Amniotic epithelial cell (primary cell): Measurements from ENCODE around the gene LRRC49.
"Not testable (repeated sequence)": the region's sequence is repeated elsewhere in the genome, so short reads cannot be mapped to it uniquely, and the experiment has no call there.

Source experiments
- DNase-seq: peaks from one replicate; pipeline ENCODE4 v3.0.0-alpha.2; 2010; ENCODE audit warnings: low read depth

Gene LRRC49

GRCh38 chr15:70892002-70892911, at the start of gene LRRC49, which contains the start of gene THAP10:
Gene LRRC49 (plus strand): TSS chr15:70892826. CDS start chr15:70892895, 69 bp downstream.
Gene THAP10 (minus strand): TSS chr15:70892433. CDS start chr15:70892272, 161 bp downstream.
- DNase-seq: peak; percentile 92

DNA sequence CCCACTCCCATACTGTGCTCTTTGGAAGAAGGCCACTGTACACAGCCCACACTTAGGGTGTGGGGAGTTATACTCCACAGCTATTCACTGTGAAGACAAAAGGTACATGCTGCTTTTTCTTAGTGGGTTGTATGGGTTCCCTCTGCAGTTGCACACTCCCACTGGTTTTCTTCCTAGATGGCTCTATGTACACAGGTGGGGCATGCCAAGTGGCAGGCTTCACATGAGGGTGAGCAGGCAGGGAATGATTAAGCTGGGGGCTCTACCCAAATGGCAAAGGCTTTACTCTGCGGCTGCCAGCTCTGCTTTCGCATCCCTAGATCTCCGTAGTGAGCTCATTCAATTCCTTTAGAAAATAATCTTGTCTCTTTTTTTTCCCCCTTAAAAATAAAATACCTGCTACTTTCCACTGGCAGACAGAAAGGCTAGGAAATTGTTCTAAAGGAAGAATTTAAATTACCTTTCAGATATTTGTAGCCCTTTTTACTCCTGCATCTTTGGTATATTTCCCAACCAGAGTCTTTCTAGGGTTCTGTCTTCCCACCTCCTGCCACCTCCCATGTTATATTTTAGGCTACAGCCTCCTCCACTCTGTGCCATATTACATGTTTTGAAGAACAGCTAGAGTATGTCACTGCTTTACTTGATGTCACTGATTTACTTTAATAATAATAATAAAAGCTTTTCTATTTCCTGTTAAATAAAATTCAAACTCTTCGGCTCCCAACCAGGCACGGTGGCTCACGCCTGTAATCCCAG, 46.8 kb upstream of the LRRC49 start:
- DNase-seq: no peak

DNA sequence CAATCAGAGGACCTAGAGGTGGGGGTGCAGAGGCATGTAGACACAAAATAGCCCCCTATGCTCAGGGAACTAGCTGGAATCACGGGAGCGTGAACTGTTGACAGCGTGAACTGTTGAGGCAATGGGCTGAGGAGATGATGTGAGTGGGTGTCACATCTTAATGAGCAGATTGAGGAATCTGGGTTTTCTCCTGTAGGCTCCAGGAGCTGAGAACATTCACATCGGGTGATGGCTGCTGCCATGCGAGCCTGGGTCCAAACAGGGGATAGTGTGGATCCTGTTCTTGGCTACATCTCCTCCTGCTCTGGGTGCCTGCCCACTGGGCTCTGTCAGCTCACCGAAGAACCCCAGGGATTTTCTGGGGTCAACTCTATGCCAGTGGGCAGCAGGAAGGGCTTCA, 40.7 kb upstream of the LRRC49 start:
- DNase-seq: no peak

DNA sequence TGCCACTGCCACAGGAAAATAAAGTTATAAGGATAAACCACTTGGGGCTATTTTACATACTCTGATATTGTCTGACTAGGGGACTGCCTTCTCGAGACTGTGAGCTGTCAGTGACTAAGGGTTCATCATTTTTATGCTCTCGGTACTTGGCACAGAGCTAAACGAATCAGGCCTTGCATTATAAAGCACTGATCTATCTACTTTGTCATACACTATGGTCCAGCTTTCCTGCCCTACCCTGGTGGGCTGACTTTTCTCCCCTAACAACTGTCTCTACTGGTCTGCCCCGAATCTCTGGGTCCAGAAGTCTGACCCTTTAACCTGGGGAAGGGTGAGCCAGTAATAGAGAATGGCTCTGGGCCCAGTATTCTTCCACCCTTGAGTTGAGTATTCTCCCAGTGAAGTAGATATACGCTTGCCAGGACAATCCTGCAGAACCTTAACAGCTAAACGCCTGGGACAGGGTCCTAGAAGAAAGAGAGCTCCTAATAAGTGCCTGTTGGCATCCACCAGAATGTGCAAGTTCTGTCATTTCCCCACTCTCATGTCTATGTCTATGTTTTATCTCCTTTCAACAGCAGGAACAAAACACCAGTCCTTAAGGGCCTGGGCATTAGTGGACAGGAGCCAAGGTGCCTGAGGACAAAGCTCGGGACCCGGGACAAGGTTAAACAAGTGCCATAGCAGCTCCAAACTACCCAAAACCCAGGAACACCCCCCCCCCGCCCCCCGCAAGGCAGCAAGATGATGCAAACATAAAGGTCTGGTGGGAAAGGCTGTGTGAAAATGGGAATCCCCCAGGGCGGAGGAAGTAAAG, 39.9 kb upstream of the LRRC49 start:
- peak; percentile 63 for DNase-seq

DNA sequence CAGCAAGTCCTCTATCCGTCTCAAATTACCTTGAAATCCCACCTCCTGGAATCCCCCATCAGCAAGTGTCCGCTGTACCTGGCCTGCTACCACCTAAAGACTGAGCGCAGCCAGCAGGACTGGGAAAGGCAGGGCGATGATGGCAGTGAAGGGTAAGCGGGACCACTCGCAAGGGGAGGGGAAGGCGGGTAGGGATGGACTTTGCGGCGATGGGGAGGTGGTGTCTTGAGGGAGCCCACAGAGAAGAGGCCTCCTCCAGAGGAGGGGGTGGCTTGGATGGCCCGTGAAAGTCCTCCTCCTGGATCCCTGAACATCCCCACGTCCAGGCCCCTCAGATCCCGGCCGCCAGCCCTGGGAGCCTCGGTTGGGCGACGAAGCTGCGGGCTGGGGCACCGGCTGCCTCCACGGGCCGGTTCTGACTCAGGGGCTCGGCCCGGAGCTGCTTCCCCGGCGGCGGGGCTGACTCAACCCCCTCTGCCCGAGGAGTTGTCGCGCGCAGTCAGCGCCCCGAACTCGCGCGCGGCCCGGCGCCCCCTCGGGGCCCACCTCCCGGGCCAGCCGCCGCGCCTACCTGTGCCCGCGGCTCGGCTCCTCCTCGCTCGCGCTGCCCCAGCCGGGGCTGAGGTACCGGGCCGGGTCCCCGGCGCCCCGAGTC, 39.2 kb upstream of the LRRC49 start:
- DNase-seq: peak; percentile 55

- no peak for DNase-seq
Measured at GRCh38 chr15:70853973-70854665, 38.5 kb upstream of the LRRC49 start, which contains the start of gene LARP6. Gene LARP6 (minus strand): TSS chr15:70854157. CDS start chr15:70854088, 69 bp downstream.

DNA sequence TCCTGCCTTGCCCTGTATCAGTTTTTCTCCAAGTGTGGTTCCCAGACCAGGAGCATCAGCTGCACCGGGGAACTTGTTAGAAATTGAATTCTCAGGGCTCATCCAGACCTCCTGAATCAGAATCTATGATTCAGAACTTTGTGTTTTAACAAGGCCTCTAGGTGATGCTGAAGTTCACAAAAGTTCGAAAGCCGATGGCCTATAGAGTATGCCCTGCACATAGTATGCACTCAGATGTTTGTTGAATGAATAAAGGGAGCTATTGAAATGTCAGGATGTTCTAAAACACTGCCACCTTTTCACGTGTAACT, 38.0 kb upstream of the LRRC49 start:
- DNase-seq: peak; percentile 66

GRCh38 chr15:70855764-70856163, 36.9 kb upstream of the LRRC49 start:
- no peak for DNase-seq

- peak; percentile 57 for DNase-seq
Measured at GRCh38 chr15:70856177-70856883, 36.3 kb upstream of the LRRC49 start.

DNA sequence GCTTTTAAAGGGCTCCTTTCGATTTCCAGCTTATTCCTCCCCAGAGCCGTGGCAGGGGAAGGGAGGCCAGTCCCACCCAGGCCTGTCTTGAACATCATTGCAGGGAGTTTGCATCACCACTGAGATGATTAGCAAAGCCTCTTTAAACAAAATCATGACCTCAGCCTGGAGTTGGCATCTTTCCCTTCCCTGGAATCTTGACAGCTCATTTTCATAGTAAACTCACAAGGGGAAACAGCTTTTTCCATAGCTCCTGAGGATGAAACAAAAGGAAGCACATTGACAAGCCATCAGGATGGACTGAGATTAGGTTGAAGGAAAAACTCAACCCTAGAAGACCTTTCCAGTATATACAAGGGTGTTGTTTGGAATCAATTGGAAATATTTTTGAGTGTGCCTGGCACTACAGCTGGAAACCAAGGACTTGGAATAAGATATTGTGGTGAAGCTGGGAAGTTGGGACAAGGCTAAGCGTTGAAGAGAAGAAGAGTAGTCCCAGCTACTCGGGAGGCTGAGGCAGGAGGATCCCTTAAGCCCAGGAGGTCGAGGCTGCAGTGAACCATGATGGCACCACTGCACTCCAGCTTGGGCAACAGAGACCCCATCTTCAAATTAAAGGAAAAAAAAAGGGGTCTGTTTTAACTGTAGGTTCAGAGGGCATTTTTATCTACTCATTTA, 35.6 kb upstream of the LRRC49 start:
- DNase-seq: peak; percentile 99

DNA sequence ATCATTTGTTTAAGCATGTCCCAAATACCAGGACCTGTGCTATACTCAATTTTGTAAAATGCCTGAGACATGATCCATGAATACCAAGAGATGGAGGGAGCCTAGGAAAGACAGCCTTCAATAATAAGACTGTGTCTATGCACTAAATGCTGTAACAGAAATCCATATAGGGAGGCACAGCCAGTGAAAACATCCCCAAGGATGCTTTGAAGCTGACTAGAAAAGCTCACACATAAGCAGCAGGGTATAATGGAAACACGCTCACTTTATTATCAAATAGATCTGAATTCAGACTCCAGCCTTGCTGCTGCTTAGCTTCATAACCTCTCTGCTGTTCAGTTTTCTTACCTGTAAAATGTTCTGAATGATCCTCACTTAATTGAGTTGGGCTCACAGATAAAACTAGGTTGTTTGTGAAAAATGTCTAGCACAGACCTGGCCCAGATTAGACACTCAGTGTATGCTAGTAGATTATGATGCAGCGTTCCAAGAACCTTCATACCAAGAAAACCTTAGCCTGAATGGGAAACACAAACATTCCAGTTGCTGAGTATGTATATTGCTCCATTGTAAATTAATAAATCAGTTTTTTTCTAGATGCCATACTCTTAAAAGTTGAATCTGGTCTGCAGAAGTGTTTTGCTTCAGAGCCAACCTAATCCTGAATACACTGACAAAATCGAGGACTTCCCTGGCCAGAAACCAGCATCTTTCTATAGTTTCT, 34.9 kb upstream of the LRRC49 start:
- DNase-seq: peak; percentile 76

- not testable (repeated sequence) for DNase-seq
Measured at GRCh38 chr15:70858614-70859321, 33.9 kb upstream of the LRRC49 start.

GRCh38 chr15:70859322-70859908, 33.2 kb upstream of the LRRC49 start:
- DNase-seq: no peak

DNA sequence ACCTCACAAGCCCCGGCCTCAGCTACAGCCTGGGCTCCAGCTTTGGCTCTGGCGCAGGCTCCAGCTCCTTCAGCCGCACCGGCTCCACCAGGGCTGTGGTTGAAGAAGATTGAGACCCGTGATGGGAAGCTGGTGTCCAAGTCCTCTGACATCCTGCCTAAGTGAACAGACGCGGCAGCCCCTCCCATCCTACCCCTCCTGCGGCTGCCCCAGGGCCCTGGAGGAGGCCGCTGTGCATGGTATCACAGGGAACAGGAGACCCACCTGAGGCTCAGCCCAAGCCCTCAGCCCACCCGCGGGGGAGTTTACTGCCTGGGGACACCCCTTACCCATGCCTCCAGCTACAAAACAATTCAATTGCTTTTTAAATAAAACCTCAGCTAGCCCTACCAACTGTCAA, 32.6 kb upstream of the LRRC49 start:
- DNase-seq: no peak

DNA sequence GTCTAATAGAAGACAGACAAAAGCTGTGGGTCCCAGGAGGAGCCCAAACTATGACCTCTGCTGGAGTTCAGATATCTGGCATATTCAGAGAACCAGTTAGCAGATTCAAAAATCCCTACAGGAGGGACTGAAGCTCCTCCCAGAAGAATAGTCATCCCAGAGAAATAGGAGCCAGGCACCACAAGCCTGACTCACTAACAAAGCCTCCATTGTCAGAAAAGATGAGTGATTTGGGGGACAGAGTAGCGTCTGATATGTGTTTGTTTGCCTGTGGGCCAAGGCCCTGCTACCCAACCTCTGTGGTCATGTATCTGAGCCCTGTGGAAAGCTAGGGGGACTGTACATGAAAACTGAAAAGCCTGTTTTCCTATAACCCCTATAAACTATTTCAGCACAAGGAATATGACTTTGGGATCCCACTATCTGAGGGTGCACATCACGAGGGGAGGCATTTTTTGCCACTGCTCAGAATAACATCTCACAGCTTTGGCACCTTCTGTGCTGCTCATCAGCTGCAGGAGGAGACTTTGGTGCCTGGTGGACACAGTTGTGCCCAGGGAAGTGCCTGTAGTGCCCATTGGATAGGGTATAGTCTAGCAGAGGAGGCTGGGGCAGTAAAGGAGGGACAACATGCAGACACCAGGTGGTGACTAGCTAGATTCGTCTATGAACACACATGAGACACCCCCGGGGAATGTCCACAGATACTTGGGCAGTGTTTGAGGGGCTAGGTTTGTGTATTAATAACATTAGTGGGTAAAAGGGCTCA, 29.0 kb upstream of the LRRC49 start:
- DNase-seq: peak; percentile 99

DNA sequence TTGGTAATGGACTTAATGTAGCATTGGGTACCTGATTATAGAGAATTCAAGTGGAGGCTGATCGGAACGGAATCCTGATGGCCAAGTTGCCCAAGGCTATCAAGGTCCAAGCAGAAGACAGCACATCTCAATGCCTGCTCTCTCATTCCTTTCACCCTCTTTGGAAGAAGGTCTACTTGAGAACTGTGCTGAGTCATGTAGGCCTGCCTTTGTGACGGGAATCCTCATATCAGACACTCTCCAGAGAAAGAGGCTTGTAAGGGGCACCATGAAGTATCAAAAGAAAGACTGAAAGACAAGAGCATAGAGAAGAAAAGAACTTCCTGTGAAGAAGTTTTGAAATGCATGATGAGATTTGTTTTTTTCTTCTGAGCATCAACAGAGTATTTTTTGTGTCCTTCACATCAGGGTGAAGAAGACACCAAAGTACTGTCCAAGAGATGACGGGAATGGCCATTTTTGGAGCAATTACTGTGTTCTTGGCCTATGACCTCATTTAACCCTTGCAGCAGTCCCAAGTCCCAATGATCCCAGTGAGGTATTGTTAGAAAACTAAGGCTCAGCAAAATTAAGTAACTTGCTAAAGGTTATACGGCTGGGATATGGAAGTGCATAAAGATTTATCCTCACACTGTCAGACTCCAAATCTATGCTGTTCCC, 25.5 kb upstream of the LRRC49 start:
- DNase-seq: peak; percentile 75
